Measurements from ENCODE around the gene ISOC2.

The ISOC2 gene

DNA sequence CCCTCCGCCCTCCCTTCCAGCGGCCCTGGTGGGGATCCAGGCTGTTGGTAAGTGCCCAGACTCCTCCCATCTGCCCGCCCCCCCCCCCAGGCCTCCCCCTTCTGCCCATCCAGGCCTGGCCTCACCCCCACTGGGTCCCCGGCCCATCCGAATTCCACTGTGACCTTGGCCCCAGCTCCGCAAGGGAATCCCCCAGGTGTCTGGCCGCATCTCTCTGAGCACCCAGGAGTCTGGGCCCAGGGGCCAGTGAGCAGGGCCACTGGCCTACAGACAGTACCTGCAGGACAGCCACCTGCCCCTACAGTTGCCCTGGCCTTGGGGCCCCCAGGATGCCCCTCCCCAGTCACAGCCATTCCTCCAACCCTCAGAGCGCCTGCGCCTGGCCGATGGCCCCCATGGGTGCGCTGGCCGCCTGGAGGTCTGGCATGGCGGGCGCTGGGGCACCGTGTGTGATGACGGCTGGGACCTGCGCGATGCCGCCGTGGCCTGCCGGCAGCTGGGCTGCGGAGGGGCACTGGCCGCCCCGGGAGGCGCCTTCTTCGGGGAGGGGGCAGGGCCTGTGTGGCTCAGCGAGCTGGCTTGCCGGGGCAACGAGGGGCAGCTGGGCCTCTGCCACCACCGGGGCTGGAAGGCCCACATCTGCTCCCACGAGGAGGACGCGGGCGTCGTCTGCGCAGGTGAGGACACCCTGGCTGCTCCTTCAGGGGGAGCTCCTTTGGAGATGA lies 27.7 kb upstream of the ISOC2 start:
- DNase-seq (ENCODE audit: extremely low spot score) = no peak
- POLR2A ChIA-PET = interaction anchor here (1.1 kb wide), 1 partner anchor 115 kb away, joined by 3 read pairs; no protein-coding TSS in a partner anchor

DNA sequence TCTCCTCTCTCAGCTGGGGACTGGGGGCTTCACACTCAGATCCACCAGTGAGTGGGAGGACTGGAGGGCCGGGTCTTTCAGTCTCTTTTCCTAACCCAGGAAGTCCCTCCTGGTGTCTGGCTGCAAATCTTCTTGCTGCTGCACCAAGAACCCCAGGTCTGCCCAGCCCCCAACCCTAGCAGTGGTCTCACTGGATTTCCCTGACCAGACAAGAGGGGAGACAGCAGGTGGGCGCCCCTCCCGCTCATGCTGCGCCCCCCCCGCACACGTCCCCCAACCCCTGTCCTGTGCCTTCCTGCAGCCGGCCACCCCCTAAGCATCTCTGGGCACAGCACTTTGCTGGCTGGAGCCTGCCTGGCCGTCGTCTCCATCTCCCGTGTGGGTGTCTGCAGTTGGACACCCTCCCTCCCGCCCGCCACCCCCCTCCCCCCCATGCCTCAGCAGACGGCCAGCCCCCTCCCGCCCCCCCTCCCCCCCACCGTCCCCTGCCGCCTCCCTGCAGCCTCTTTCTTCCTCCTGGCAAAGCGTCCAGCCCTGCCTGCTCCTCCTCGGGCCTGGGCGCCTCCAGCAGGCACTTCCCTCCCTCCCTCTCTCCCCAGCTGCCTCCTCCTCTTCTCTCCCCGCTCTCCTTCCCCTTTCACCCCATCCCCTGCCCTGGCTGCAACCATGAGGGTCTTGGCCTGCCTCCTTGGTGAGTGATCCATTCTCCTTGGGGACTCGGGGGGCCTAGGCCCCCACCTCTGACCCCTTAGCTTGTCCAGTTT lies 26.7 kb upstream of the ISOC2 start, which contains the start of gene SSC5D:
Gene SSC5D (plus strand): TSS at position 513 of the 764 bp plus-strand sequence. CDS start 154 bp downstream, at position 667.
- CTCF ChIA-PET = interaction anchor here (1.5 kb wide), 1 partner anchor 16 kb away, joined by 3 read pairs; no protein-coding TSS in a partner anchor
- POLR2A ChIA-PET = interaction anchor here (1.9 kb wide), 1 partner anchor 12 kb away, joined by 14 read pairs; the partner anchor contains the start of gene ZNF628
- TF ChIP-seq BHLHE40 (IDR thresholded peaks at IDR 0.05; ENCODE audit: borderline replicate concordance) (no peak), FOXM1 (IDR thresholded peaks at IDR 0.05; ENCODE audit: borderline replicate concordance) (no peak), ARNT (IDR thresholded peaks at IDR 0.05) (no peak), SP1 (IDR thresholded peaks at IDR 0.05) (no peak), TARDBP (IDR thresholded peaks at IDR 0.05) (no peak), L3MBTL2 (conservative IDR thresholded peaks at IDR 0.05) (no peak), SUZ12 (IDR thresholded peaks at IDR 0.05) (no peak), FOXA1 (IDR thresholded peaks at IDR 0.05) (no peak), NFRKB (IDR thresholded peaks at IDR 0.05) (no peak), ZNF384 (IDR thresholded peaks at IDR 0.05) (no peak), CTBP1 (IDR thresholded peaks at IDR 0.05; ENCODE audit: borderline replicate concordance) (no peak)
- TF ChIP-seq, protein P1, sequence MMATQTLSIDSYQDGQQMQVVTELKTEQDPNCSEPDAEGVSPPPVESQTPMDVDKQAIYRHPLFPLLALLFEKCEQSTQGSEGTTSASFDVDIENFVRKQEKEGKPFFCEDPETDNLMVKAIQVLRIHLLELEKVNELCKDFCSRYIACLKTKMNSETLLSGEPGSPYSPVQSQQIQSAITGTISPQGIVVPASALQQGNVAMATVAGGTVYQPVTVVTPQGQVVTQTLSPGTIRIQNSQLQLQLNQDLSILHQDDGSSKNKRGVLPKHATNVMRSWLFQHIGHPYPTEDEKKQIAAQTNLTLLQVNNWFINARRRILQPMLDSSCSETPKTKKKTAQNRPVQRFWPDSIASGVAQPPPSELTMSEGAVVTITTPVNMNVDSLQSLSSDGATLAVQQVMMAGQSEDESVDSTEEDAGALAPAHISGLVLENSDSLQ (IDR thresholded peaks at IDR 0.05) = no peak
- no peak for DNase-seq (ENCODE audit: extremely low spot score)

More for the DNA sequence above, 27.7 kb upstream of the ISOC2 start:
- CTCF ChIA-PET = interaction anchor here (1.5 kb wide), 1 partner anchor 15 kb away, joined by 3 read pairs; no protein-coding TSS in a partner anchor
- TF ChIP-seq L3MBTL2 (conservative IDR thresholded peaks at IDR 0.05) (no peak), SUZ12 (IDR thresholded peaks at IDR 0.05) (no peak), CTBP1 (IDR thresholded peaks at IDR 0.05; ENCODE audit: borderline replicate concordance) (no peak), ARNT (IDR thresholded peaks at IDR 0.05) (no peak), ELF4 (IDR thresholded peaks at IDR 0.05) (no peak), FOXA1 (IDR thresholded peaks at IDR 0.05) (no peak), NFRKB (IDR thresholded peaks at IDR 0.05) (no peak), SP1 (IDR thresholded peaks at IDR 0.05) (no peak), TARDBP (IDR thresholded peaks at IDR 0.05) (no peak), BHLHE40 (IDR thresholded peaks at IDR 0.05; ENCODE audit: borderline replicate concordance) (no peak), ZNF384 (IDR thresholded peaks at IDR 0.05) (no peak), HDGF (IDR thresholded peaks at IDR 0.05; ENCODE audit: borderline replicate concordance) (no peak), FOXK2 (IDR thresholded peaks at IDR 0.05) (no peak), LEF1 (IDR thresholded peaks at IDR 0.05; ENCODE audit: borderline replicate concordance) (no peak), FOXM1 (IDR thresholded peaks at IDR 0.05; ENCODE audit: borderline replicate concordance) (no peak)
- TF ChIP-seq, protein P1 (IDR thresholded peaks at IDR 0.05) = no peak

DNA sequence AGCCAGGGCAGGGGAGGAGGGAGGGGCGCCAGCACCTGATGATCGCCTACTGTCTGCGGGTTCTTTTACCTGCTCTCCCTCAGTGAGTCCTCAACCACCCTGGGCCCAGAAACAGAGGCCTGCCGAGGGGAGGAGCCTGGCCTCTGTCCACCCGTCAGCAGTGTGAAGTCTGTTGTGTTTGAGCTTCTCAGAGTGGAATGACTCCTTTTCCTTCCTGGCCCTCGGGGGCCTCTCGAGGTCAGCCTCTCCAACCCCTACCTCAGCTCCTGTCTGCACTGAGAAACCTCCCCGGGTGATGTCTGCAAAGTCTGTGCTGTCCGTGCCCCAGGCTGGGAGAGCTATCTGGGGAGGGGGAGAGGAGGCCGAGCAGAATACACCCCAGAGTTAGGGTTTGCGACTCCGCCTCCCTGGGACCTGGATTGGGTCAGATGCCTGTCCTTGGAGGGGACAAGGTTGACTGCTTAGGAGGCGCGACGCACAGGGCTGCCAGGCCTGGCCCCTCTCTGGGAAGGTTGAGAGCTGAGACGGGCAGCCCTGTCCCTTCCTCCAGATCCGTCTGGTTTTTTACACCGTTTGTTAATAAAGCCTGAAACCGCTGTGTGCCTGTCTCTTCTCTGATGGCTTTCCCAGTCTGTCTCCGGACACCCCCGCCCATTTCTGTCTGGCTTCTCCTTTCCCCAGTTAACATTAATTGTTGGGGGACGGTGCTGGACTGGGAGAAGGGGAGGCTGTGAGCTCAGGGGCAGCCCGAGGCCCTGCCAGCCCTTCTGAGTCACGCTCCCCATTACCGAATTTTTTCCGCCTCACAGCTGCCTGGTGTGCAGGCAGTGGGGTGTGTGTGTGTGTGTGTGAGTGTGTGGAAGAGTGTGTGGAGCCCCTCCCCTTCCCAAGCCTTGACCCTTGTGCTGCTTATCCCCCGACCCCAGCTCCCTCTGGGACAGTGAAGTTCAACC lies 25.8 kb upstream of the ISOC2 start:
- DNase-seq (ENCODE audit: extremely low spot score) = no peak
- POLR2A ChIA-PET = interaction anchor here (0.7 to 1.9 kb wide), 4 partner anchors 11 to 21 kb away, joined by 3 to 14 read pairs (median 4); partner anchors contain the start of gene ZNF628
- CTCF ChIA-PET = interaction anchor here (0.6 to 1.2 kb wide), 2 partner anchors 17 to 19 kb away, joined by 3 to 4 read pairs; no protein-coding TSS in a partner anchor
- TF ChIP-seq CTBP1 (IDR thresholded peaks at IDR 0.05; ENCODE audit: borderline replicate concordance) (no peak), BHLHE40 (IDR thresholded peaks at IDR 0.05; ENCODE audit: borderline replicate concordance) (no peak), L3MBTL2 (conservative IDR thresholded peaks at IDR 0.05) (no peak), ARNT (IDR thresholded peaks at IDR 0.05) (no peak), ZNF384 (IDR thresholded peaks at IDR 0.05) (no peak), ELF4 (IDR thresholded peaks at IDR 0.05) (no peak), HDGF (IDR thresholded peaks at IDR 0.05; ENCODE audit: borderline replicate concordance) (no peak)

- CTCF ChIA-PET = interaction anchor here (0.6 to 1.2 kb wide), 2 partner anchors 17 to 18 kb away, joined by 3 to 4 read pairs; no protein-coding TSS in a partner anchor
Observed at GRCh38 chr19:55486043-55486970, 24.9 kb upstream of the ISOC2 start.

More at GRCh38 chr19:55486043-55486970, 24.9 kb upstream of the ISOC2 start:
- TF ChIP-seq TARDBP (IDR thresholded peaks at IDR 0.05) (no peak), BHLHE40 (IDR thresholded peaks at IDR 0.05; ENCODE audit: borderline replicate concordance) (no peak), L3MBTL2 (conservative IDR thresholded peaks at IDR 0.05) (no peak), SUZ12 (IDR thresholded peaks at IDR 0.05) (no peak), FOXM1 (IDR thresholded peaks at IDR 0.05; ENCODE audit: borderline replicate concordance) (no peak), ARNT (IDR thresholded peaks at IDR 0.05) (no peak), FOXA1 (IDR thresholded peaks at IDR 0.05) (no peak), NFRKB (IDR thresholded peaks at IDR 0.05) (no peak), ELF4 (IDR thresholded peaks at IDR 0.05) (no peak), ZNF384 (IDR thresholded peaks at IDR 0.05) (no peak), CTBP1 (IDR thresholded peaks at IDR 0.05; ENCODE audit: borderline replicate concordance) (no peak), FOXK2 (IDR thresholded peaks at IDR 0.05) (no peak), SP1 (IDR thresholded peaks at IDR 0.05) (no peak), LEF1 (IDR thresholded peaks at IDR 0.05; ENCODE audit: borderline replicate concordance) (no peak), HDGF (IDR thresholded peaks at IDR 0.05; ENCODE audit: borderline replicate concordance) (no peak)
- TF ChIP-seq, protein P1 (IDR thresholded peaks at IDR 0.05) = no peak
- DNase-seq (ENCODE audit: extremely low spot score) = no peak
- POLR2A ChIA-PET = interaction anchor here (0.9 to 2.0 kb wide), 6 partner anchors 10 to 22 kb away, joined by 3 to 21 read pairs (median 4); partner anchors contain the start of gene ZNF628
